ENCODE results near the gene PHLPP1.

PHLPP1 gene

GRCh38 chr18:62839874-62840713 lies 124.8 kb downstream of the PHLPP1 start:
- no peaks in the 10 kb centered on the region for H3K9me3 Mint-ChIP-seq
- no peak overlapping the region for H3K4me3 Mint-ChIP-seq
- H3K36me3 Mint-ChIP-seq (ENCODE audit: low read depth): peaks cover 26% of the 10 kb centered on the region
- no peak for TF ChIP-seq CTCF (IDR thresholded peaks at IDR 0.05)
- no peaks in the 10 kb centered on the region for H3K27me3 Mint-ChIP-seq (ENCODE audit: low read depth, poor library complexity)
- no peak overlapping the region for H3K27ac Mint-ChIP-seq
- peaks cover 5% of the 10 kb centered on the region for H3K4me1 Mint-ChIP-seq
- DNase-seq: no peak

GRCh38 chr18:62841405-62841804 lies 126.1 kb downstream of the PHLPP1 start:
- TF ChIP-seq CTCF (IDR thresholded peaks at IDR 0.05): no peak
- H3K9me3 Mint-ChIP-seq: no peaks in the 10 kb centered on the region
- H3K27ac Mint-ChIP-seq: peak overlapping the region; percentile 92
- no peak overlapping the region for H3K4me3 Mint-ChIP-seq
- H3K4me1 Mint-ChIP-seq: peaks cover 5% of the 10 kb centered on the region
- H3K36me3 Mint-ChIP-seq (ENCODE audit: low read depth): peaks cover 21% of the 10 kb centered on the region
- no peak for DNase-seq
- H3K27me3 Mint-ChIP-seq (ENCODE audit: low read depth, poor library complexity): no peaks in the 10 kb centered on the region

GRCh38 chr18:62842898-62843297 lies 127.6 kb downstream of the PHLPP1 start:
- H3K4me3 Mint-ChIP-seq: no peak overlapping the region
- peaks cover 21% of the 10 kb centered on the region for H3K36me3 Mint-ChIP-seq (ENCODE audit: low read depth)
- no peak for TF ChIP-seq CTCF (IDR thresholded peaks at IDR 0.05)
- H3K27ac Mint-ChIP-seq: no peak overlapping the region
- DNase-seq: no peak
- H3K4me1 Mint-ChIP-seq: peaks cover 9% of the 10 kb centered on the region
- no peaks in the 10 kb centered on the region for H3K27me3 Mint-ChIP-seq (ENCODE audit: low read depth, poor library complexity)
- H3K9me3 Mint-ChIP-seq: no peaks in the 10 kb centered on the region

GRCh38 chr18:62844850-62845643 lies 129.7 kb downstream of the PHLPP1 start:
- Mint-ChIP-seq H3K27ac (no peak overlapping the region), H3K36me3 (ENCODE audit: low read depth) (peaks cover 16% of the 10 kb centered on the region), H3K27me3 (ENCODE audit: low read depth, poor library complexity) (no peaks in the 10 kb centered on the region), H3K4me1 (peaks cover 9% of the 10 kb centered on the region), H3K4me3 (no peak overlapping the region), H3K9me3 (no peaks in the 10 kb centered on the region)
- DNase-seq: no peak
- no peak for TF ChIP-seq CTCF (IDR thresholded peaks at IDR 0.05)

- Mint-ChIP-seq H3K4me1 (peaks cover 5% of the 10 kb centered on the region), H3K4me3 (no peak overlapping the region), H3K27me3 (ENCODE audit: low read depth, poor library complexity) (no peaks in the 10 kb centered on the region), H3K36me3 (ENCODE audit: low read depth) (peaks cover 16% of the 10 kb centered on the region), H3K27ac (no peak overlapping the region), H3K9me3 (no peaks in the 10 kb centered on the region)
- DNase-seq: no peak
- no peak for TF ChIP-seq CTCF (IDR thresholded peaks at IDR 0.05)
Measured at GRCh38 chr18:62846313-62846712, 131.0 kb downstream of the PHLPP1 start.

All from nephron progenitor cell (in vitro differentiated cells).